Prostate gland (tissue), 2 donors: ENCODE data around the gene NRCAM. TPM values are rescaled to one million over a fixed set of nuclear protein-coding genes. Genes with fewer than 3 reads are reported as not detected.

Experiments used
- DNase-seq: peaks from one replicate; pipeline ENCODE4 v3.0.0-alpha.2; 2019; ENCODE audit warnings: low spot score
- H3K27ac ChIP-seq, 2 donors: fragments of 200-600 bp; sonication (generic); 2 replicates each; pipeline ENCODE4 v1.5.1; 2017 to 2019
- H3K27me3 ChIP-seq: fragments of 200-600 bp; sonication (generic); replicated peaks from 2 replicates; pipeline ENCODE4 v1.5.1; 2019; ENCODE audit not compliant: insufficient read depth
- H3K36me3 ChIP-seq, 2 donors: fragments of 200-600 bp; sonication (generic); 1 replicate in 1 of 2; 2 replicates in 1 of 2; pipeline versions ENCODE4 v1.5.1 to v1.8.1; 2017 to 2019
- H3K4me1 ChIP-seq: fragments of 200-600 bp; sonication (generic); replicated peaks from 2 replicates; pipeline ENCODE4 v1.5.1; 2019
- H3K4me3 ChIP-seq, 2 donors: fragments of 200-600 bp; sonication (generic); 2 replicates each; pipeline ENCODE4 v1.5.1; 2017 to 2019
- H3K9me3 ChIP-seq: fragments of 200-600 bp; sonication (generic); 2 replicates; pipeline ENCODE4 v1.5.1; 2017
- CTCF ChIP-seq, 4 experiments: fragments of 200-600 bp in 2 of 4; fragments of 450-650 bp in 2 of 4; sonication (generic) in 2 of 4; IDR thresholded peaks; 1 replicate in 3 of 4; 2 replicates in 1 of 4; pipeline ENCODE4 v1.5.1; 2016 to 2019; ENCODE audit warnings: antibody characterized with exemption in 4 of 4, mild to moderate bottlenecking in 2 of 4, moderate library complexity in 2 of 4
- POLR2A ChIP-seq: fragments of 450-650 bp; IDR thresholded peaks from one replicate; pipeline ENCODE4 v1.6.1; 2016; ENCODE audit warnings: antibody characterized with exemption, mild to moderate bottlenecking
- POLR2AphosphoS5 ChIP-seq: sonication (generic); formaldehyde crosslinking; IDR thresholded peaks from one replicate; pipeline ENCODE4 v1.6.1; 2017; ENCODE audit warnings: antibody characterized with exemption
- WGBS: methylation state at CpG from one replicate; pipeline ENCODE4 v1.1.5; 2018; 5-methylcytosine and 5-hydroxymethylcytosine counted together
- intact Hi-C: fragments of 100-400 bp; cut with DNase I; formaldehyde crosslinking; loops from one replicate; pipeline ENCODE4 v1.14.2; 2022
- total RNA-seq, 2 donors: library from RNA; depleted of rRNA; stranded (reverse); fragments of >200 nt; gene quantifications; one replicate each; pipeline ENCODE4 v1.1.0, GENCODE V29; 2016

Gene NRCAM
- total RNA-seq, 2 donors from 2014 or later = 1.1 to 3.1 TPM

DNA sequence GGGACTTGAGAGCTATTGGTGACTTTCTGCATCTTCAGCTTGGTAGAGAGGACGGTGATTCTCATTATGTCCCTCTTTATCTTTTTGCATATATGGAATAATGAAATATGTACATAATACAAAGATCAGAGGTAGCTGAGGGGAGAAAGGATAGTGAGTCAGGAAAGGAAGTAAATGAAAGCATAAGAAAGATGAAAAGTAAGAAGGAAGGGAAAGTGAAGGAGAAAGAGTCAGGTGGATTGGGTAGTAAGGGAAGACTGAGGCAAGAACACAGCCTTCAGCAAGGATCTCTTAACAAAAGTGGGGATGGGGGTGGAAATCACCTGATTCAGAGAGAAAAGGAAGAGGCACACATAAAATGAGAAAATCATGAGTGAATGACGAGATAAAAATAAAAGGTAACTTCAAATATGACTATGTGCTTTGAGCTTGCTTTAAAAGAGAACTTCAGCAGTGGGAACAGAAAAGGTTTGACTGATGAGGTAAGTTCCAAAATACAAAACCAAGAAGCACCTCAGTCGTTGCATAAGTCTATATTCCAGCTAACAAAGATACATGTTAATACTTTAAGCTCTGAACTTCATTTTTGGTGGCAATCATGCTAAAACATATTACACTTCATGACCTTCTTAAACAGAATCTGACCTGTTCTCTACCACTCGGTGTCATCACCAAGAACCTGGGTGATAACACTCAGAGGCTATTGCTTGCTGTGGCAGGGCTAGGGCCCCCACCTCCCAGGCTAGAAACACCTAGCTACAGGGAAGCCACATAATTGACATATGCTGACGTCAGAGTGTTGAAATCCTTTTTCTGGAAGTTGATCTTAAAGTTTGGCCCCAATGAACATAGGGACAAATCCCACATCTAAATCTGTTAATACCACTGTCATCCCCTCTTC lies 32.9 kb downstream of the NRCAM start:
- no peaks in the 10 kb centered on the region for H3K27me3 ChIP-seq
- no peak overlapping the region for H3K27ac ChIP-seq
- intact Hi-C loops = no loop called here
- H3K4me1 ChIP-seq = no peaks in the 10 kb centered on the region
- WGBS = 91% methylated on average over 5 of the region's 5 CpGs
- no peak overlapping the region for H3K4me3 ChIP-seq
- TF ChIP-seq CTCF (IDR thresholded peaks at IDR 0.05) (no peak), POLR2A (no peak), POLR2AphosphoS5 (no peak)
- H3K9me3 ChIP-seq = no peaks in the 10 kb centered on the region
- no peaks in the 10 kb centered on the region for H3K36me3 ChIP-seq
- DNase-seq = no peak

GRCh38 chr7:108421720-108422331 lies 34.4 kb downstream of the NRCAM start:
- no peak for TF ChIP-seq POLR2AphosphoS5
- TF ChIP-seq CTCF (IDR thresholded peaks at IDR 0.05) = no peak
- H3K4me1 ChIP-seq = no peaks in the 10 kb centered on the region
- WGBS = 23% methylated on average over 3 of the region's 3 CpGs
- no peak overlapping the region for H3K27ac ChIP-seq
- intact Hi-C loops = no loop called here
- H3K36me3 ChIP-seq = no peaks in the 10 kb centered on the region
- H3K4me3 ChIP-seq = no peak overlapping the region
- no peak for DNase-seq
- no peaks in the 10 kb centered on the region for H3K9me3 ChIP-seq
- H3K27me3 ChIP-seq = no peaks in the 10 kb centered on the region

GRCh38 chr7:108419961-108420908 lies 36.0 kb downstream of the NRCAM start:
- Histone ChIP-seq H3K4me1 (no peaks in the 10 kb centered on the region), H3K27me3 (no peaks in the 10 kb centered on the region), H3K4me3 (no peak overlapping the region), H3K36me3 (no peaks in the 10 kb centered on the region), H3K27ac (no peak overlapping the region), H3K9me3 (no peaks in the 10 kb centered on the region)
- no peak for DNase-seq
- intact Hi-C loops = no loop called here
- WGBS = 62% methylated on average over 7 of the region's 7 CpGs
- no peak for TF ChIP-seq CTCF (IDR thresholded peaks at IDR 0.05)

DNA sequence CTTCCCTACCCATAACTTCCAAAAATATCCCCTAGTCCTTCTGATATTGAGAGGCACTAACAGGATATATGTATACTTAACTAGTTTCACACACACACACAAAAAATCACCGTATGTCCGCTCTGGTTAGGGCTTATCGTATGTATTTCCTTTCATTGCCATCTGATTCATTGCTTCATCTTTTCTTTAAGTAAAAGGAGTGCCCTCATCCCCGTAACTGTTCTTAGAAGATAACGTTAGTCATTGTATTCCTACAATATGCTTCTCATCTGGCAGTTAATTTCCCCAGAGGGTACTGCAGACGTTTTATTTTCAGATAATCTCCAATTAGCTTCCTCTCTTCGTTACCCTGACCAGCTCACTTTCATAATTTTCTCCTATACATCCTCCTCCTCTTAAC lies 37.3 kb downstream of the NRCAM start:
- H3K9me3 ChIP-seq = no peaks in the 10 kb centered on the region
- intact Hi-C loops = no loop called here
- no peaks in the 10 kb centered on the region for H3K27me3 ChIP-seq
- no peak for DNase-seq
- no peak overlapping the region for H3K4me3 ChIP-seq
- WGBS = 65% methylated on average over 7 of the region's 7 CpGs
- H3K36me3 ChIP-seq = no peaks in the 10 kb centered on the region
- TF ChIP-seq POLR2A (no peak), CTCF (IDR thresholded peaks at IDR 0.05) (no peak), POLR2AphosphoS5 (no peak)
- H3K27ac ChIP-seq = no peak overlapping the region
- no peaks in the 10 kb centered on the region for H3K4me1 ChIP-seq
